AG04450 (cell line): ENCODE measurements around the gene SRRM1. TPM values are rescaled to one million over a fixed set of nuclear protein-coding genes. Genes with fewer than 3 reads are reported as not detected.

ENCODE experiments used
- CTCF ChIA-PET: fragments of 300-600, 350-600 bp; formaldehyde crosslinking; extraction: SDS; loops from one replicate; lab custom pipeline; 2022; ENCODE audit warnings: antibody characterized with exemption, inconsistent platforms; lab: Charles Lee
- POLR2A ChIA-PET: fragments of 350-600 bp; formaldehyde crosslinking; extraction: SDS; loops from one replicate; lab custom pipeline; 2021; ENCODE audit warnings: antibody characterized with exemption, inconsistent platforms; lab: Yijun Ruan, JAX
- DNase-seq: peaks from one replicate; pipeline ENCODE4 v3.0.0-alpha.2; 2011; ENCODE audit warnings: low read depth, low spot score
- H3K27ac ChIP-seq: one replicate; pipeline ENCODE4 v1.5.1; 2012; ENCODE audit warnings: low read depth, low read length, control low read depth
- H3K27me3 ChIP-seq: one replicate; pipeline ENCODE4 v1.6.0; 2012; ENCODE audit warnings: low read length; ENCODE audit not compliant: control insufficient read depth, insufficient read depth
- H3K4me3 ChIP-seq: 2 replicates; pipeline ENCODE4 v1.5.1; 2011; ENCODE audit warnings: mild to moderate bottlenecking, low read depth, low read length, control low read depth
- H3K9me3 ChIP-seq: 2 replicates; pipeline ENCODE4 v1.5.1; 2012; ENCODE audit warnings: low read length; ENCODE audit not compliant: control insufficient read depth, insufficient read depth
- polyA minus RNA-seq: library from RNA; depleted of rRNA, polyadenylated mRNA; stranded (reverse); fragments of >200 nt; gene quantifications from 2 replicates; pipeline ENCODE4 v1.2.3, GENCODE V29; 2011; rRNA and poly(A)+ RNA removed
- polyA plus RNA-seq: library from polyadenylated mRNA; depleted of rRNA; stranded (reverse); fragments of >200 nt; gene quantifications from 2 replicates; pipeline ENCODE4 v1.2.3, GENCODE V29; 2011; rRNA removed
- TF ChIP-seq, protein P1 (sequence below): IDR thresholded peaks from 2 replicates; pipeline ENCODE4 v1.5.1; 2011; ENCODE audit warnings: low read depth, low read length, control low read depth, inconsistent platforms

Gene SRRM1, protein sequence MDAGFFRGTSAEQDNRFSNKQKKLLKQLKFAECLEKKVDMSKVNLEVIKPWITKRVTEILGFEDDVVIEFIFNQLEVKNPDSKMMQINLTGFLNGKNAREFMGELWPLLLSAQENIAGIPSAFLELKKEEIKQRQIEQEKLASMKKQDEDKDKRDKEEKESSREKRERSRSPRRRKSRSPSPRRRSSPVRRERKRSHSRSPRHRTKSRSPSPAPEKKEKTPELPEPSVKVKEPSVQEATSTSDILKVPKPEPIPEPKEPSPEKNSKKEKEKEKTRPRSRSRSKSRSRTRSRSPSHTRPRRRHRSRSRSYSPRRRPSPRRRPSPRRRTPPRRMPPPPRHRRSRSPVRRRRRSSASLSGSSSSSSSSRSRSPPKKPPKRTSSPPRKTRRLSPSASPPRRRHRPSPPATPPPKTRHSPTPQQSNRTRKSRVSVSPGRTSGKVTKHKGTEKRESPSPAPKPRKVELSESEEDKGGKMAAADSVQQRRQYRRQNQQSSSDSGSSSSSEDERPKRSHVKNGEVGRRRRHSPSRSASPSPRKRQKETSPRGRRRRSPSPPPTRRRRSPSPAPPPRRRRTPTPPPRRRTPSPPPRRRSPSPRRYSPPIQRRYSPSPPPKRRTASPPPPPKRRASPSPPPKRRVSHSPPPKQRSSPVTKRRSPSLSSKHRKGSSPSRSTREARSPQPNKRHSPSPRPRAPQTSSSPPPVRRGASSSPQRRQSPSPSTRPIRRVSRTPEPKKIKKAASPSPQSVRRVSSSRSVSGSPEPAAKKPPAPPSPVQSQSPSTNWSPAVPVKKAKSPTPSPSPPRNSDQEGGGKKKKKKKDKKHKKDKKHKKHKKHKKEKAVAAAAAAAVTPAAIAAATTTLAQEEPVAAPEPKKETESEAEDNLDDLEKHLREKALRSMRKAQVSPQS
- polyA plus RNA-seq: 61.2 and 63.3 TPM in 2 replicates
- 57.1 and 60.0 TPM in 2 replicates for polyA minus RNA-seq

DNA sequence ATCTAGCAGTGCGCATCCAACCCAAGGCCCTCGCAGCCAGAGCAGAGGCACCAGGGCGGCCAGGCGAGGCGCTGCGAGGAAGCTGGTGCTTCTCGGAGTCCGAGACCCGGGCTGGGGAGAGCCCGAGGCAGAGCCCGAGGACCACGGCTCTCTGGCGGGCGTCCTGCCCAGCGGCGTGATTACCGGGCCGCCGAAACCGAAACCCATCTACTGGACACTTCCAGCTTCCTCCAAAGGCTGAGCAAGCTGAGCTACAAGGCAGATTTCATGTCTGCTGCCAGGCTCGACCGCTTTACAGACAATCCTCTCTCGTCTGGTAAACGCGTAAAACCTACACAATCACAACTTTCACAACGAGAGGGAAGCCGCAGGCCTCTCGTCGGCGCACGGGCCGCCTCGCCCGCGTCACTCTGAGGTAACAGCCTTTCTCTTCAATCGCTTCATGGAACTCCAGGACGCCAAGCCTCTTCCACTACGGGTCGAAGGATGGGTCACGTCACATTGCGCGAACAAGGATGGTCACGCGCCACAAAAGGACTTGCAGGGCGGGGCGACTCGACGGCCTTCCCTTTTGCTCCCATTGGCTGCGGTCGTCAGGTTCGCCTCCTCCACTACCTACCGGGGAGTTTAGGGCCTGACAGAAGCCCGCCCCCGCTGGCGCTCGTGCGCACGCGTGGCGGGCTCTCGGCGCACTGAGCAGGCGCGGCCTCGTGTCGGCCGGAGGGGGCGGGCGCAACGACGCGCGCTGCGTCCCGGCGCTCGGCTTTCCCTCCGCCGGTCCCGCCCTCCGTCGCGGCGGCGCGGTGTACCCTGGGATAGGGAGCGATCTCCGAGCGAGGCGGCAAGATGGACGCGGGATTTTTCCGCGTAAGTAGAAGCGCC, at the start of gene SRRM1:
Gene SRRM1, plus strand, starts transcription at position 822 of the 882 bp plus-strand sequence. Its CDS starts 25 bp downstream, at position 847.
- ChIA-PET CTCF (interaction anchor here (0.6 to 1.0 kb wide), 2 partner anchors 9 to 151 kb away, joined by 3 read pairs; no protein-coding TSS in a partner anchor), POLR2A (interaction anchor here (0.6 to 1.2 kb wide), 5 partner anchors 40 to 226 kb away, joined by 3 to 10 read pairs (median 5); no protein-coding TSS in a partner anchor)
- Histone ChIP-seq H3K27me3 (peaks cover 3% of the 10 kb centered on the region), H3K4me3 (peak within 1 kb of the TSS; percentile 90), H3K27ac (peak within 1 kb of the TSS; percentile 100), H3K9me3 (no peaks in the 10 kb centered on the region)
- DNase-seq: peak; percentile 100
- TF ChIP-seq, protein P1, sequence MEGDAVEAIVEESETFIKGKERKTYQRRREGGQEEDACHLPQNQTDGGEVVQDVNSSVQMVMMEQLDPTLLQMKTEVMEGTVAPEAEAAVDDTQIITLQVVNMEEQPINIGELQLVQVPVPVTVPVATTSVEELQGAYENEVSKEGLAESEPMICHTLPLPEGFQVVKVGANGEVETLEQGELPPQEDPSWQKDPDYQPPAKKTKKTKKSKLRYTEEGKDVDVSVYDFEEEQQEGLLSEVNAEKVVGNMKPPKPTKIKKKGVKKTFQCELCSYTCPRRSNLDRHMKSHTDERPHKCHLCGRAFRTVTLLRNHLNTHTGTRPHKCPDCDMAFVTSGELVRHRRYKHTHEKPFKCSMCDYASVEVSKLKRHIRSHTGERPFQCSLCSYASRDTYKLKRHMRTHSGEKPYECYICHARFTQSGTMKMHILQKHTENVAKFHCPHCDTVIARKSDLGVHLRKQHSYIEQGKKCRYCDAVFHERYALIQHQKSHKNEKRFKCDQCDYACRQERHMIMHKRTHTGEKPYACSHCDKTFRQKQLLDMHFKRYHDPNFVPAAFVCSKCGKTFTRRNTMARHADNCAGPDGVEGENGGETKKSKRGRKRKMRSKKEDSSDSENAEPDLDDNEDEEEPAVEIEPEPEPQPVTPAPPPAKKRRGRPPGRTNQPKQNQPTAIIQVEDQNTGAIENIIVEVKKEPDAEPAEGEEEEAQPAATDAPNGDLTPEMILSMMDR: peak; percentile 11; the same call in 1 of the 2 replicates

DNA sequence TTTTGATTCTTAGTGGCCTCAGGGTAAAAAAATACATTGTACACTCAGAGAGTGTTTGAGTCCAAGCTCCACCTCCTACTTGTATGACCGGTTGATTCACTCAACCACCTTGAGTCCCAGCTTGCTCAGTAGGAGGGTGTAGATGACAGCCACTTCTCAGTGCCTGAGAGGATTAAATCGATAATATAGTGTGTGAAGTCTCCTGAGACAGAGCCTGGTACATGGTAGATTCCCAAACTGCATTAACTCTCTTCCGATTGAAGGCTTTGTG, 48.8 kb upstream of the SRRM1 start:
- Histone ChIP-seq H3K9me3 (no peaks in the 10 kb centered on the region), H3K27ac (no peak overlapping the region), H3K4me3 (no peak overlapping the region), H3K27me3 (peaks cover 13% of the 10 kb centered on the region)
- no peak for DNase-seq
- ChIA-PET CTCF (interaction anchor here (0.6 kb wide), 1 partner anchor 93 kb away, joined by 4 read pairs; no protein-coding TSS in a partner anchor), POLR2A (no interaction called here)
- TF ChIP-seq, protein P1: no peak

DNA sequence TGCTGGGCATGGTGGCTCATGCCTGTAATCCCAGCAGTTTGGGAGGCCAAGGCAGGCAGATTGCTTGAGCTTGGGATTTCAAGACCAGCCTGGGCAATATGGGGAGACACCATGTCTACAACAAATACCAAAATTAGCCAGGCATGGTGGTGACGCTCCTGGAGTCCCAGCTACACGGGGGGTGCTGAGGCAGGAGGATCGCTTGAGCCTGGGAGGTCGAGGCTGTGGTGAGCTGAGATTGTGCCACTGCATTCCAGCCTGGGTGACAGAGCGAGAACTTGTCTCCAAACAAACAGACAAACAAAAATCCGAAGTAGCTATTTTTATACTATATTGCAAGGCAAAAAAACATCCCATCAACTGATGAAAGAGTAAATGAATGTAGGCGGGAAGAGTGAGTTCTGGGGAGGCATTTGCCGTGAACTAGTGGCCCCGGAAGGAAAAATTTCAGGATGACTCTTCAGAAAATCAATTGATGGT, 46.7 kb upstream of the SRRM1 start:
- POLR2A ChIA-PET: no interaction called here
- Histone ChIP-seq H3K27ac (no peak overlapping the region), H3K27me3 (peaks cover 3% of the 10 kb centered on the region), H3K9me3 (no peaks in the 10 kb centered on the region), H3K4me3 (no peak overlapping the region)
- DNase-seq: no peak
- CTCF ChIA-PET: interaction anchor here (0.7 to 1.6 kb wide), 2 partner anchors 10 to 181 kb away, joined by 3 to 8 read pairs; partner anchors contain the start of gene NIPAL3
- TF ChIP-seq, protein P1: no peak

DNA sequence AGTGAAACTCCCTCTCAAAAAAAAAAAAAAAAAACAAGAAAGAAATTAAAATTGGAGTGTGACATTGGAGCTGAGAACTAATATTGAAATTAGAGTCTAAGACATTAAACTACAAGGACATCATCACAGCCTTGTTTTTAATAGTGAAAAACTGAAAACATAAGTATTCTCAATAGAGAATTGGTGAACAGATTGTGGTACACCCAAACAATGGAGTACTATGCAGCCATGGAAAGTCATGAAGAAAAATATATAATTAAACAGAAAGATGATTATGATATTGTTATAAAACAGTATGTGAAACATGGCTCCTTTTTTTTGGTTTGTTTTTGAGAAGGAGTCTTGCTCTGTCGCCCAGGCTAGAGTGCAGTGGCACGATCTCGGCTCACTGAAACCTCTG, 43.8 kb upstream of the SRRM1 start:
- POLR2A ChIA-PET: no interaction called here
- Histone ChIP-seq H3K9me3 (no peaks in the 10 kb centered on the region), H3K4me3 (no peak overlapping the region), H3K27me3 (no peaks in the 10 kb centered on the region), H3K27ac (no peak overlapping the region)
- CTCF ChIA-PET: no interaction called here
- DNase-seq: no peak
- TF ChIP-seq, protein P1: no peak
